ENCODE results near the gene AGPS. TPM values are rescaled to one million over a fixed set of nuclear protein-coding genes. Genes with fewer than 3 reads are reported as not detected.

AGPS gene
- total RNA-seq, 1 donor from 2014 or later = 44.8 TPM

DNA sequence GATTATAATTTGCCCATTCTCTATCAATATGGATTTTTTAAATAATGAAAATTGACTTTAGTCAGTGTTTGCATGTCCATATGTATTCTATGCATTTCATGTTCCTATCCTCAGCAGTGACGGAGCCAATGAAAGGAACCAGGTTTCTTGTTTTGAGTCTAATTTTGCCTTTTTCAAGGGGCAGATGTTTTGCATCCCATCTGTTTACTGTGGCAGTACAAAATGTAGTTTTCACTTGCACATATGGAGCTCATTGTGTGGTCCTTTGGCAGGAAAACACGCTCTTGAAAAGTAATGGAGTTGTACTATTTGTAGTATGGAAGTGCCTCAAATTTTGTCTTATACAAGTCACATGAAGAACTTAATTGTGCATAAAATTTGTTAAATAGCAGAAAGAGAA, 127.8 kb downstream of the AGPS start:
- no peaks in the 10 kb centered on the region for H3K9me3 ChIP-seq
- peaks cover 30% of the 10 kb centered on the region for H3K36me3 ChIP-seq
- ATAC-seq = no peak
- intact Hi-C loops (cut with DNase I) = no loop called here
- no peak overlapping the region for H3K4me3 ChIP-seq
- TF ChIP-seq, protein P1, sequence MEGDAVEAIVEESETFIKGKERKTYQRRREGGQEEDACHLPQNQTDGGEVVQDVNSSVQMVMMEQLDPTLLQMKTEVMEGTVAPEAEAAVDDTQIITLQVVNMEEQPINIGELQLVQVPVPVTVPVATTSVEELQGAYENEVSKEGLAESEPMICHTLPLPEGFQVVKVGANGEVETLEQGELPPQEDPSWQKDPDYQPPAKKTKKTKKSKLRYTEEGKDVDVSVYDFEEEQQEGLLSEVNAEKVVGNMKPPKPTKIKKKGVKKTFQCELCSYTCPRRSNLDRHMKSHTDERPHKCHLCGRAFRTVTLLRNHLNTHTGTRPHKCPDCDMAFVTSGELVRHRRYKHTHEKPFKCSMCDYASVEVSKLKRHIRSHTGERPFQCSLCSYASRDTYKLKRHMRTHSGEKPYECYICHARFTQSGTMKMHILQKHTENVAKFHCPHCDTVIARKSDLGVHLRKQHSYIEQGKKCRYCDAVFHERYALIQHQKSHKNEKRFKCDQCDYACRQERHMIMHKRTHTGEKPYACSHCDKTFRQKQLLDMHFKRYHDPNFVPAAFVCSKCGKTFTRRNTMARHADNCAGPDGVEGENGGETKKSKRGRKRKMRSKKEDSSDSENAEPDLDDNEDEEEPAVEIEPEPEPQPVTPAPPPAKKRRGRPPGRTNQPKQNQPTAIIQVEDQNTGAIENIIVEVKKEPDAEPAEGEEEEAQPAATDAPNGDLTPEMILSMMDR (IDR thresholded peaks at IDR 0.05) = no peak
- H3K4me1 ChIP-seq = no peaks in the 10 kb centered on the region
- no peak for DNase-seq
- no peak overlapping the region for H3K27ac ChIP-seq
- no peaks in the 10 kb centered on the region for H3K27me3 ChIP-seq

DNA sequence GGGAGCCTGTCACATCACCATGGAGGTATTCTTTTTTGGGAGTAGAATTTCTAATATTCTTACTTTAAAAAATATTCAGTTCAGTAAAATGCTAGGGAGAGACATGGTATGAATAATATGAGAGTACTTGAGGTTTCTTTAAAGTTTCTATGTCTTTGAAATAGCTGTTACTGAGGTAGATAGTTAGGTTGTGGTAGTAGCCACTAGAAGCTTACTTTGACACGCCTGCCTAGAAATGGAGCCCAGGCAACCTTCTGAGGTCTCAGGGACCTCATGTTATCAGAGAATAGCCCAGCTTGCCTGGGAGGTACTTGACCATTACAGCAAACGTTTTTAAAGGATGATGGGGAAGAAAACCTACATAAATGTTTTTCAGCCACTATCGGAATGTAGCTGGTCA, 131.2 kb downstream of the AGPS start:
- H3K4me3 ChIP-seq = no peak overlapping the region
- H3K4me1 ChIP-seq = no peaks in the 10 kb centered on the region
- peaks cover 26% of the 10 kb centered on the region for H3K36me3 ChIP-seq

DNA sequence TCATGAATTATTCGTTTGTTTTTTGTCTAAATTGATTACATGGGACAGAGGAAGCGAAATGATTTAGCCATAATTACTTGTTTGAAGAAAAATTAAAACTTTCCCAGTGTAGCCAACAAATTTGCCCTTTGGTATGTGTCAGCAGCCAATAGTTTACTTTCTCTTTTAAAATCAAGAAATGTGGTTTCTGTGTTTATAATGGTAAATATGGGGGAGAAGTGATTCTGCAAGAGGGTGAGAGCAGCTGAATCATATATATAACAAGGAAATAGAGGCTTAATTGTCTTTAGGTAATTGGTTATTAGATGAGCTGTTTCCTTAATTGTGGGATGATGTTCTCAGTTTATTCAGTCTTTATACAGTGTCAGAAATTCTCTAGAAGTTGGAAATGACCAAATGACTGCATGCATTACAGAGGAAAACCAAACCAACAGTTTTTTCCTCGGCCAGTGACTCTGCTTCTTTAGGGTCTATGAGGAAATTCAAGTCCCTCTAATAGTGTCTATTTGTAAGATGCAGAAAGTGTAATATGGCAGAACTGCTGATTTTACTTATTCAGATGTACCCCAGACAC, 132.9 kb downstream of the AGPS start:
- Histone ChIP-seq H3K27me3 (no peaks in the 10 kb centered on the region), H3K4me3 (no peak overlapping the region), H3K4me1 (no peaks in the 10 kb centered on the region), H3K27ac (no peak overlapping the region), H3K9me3 (no peaks in the 10 kb centered on the region), H3K36me3 (peaks cover 26% of the 10 kb centered on the region)
- intact Hi-C loops (cut with DNase I) = no loop called here
- TF ChIP-seq, protein P1 (IDR thresholded peaks at IDR 0.05) = no peak
- ATAC-seq (no peak), DNase-seq (no peak)

More for the DNA sequence above, 131.2 kb downstream of the AGPS start:
- intact Hi-C loops (cut with DNase I) = no loop called here
- TF ChIP-seq, protein P1 (IDR thresholded peaks at IDR 0.05) = no peak
- ATAC-seq = no peak
- Histone ChIP-seq H3K9me3 (no peaks in the 10 kb centered on the region), H3K27ac (no peak overlapping the region), H3K27me3 (no peaks in the 10 kb centered on the region)
- no peak for DNase-seq

DNA sequence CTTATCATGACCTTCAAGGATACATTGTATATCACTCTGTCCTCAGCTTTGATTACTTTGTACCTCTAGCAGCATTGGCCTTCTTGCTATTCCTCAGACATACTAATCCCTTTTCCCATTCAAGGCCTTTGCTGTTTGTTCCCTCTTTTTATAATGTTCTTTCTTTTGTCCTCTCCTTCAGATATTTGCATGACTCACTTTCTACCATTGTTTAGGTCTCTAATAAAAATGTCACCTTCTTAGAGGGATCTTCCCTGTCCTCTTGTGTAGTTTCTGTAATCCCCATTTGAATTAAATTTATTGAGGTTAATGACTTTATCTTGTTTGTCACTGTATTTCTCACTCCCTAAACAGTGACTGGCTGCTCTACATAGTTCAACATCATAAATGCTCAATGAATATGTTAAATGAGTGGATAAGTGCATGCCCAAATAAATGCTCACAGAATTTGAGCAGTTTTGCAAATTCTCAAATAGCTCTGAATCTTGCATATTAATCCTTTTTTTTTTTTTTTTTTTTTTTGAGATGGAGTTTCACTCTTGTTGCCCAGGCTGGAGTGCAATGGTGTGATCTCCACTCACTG, 135.9 kb downstream of the AGPS start:
- TF ChIP-seq, protein P1 (IDR thresholded peaks at IDR 0.05) = no peak
- ATAC-seq = no peak
- Histone ChIP-seq H3K27me3 (no peaks in the 10 kb centered on the region), H3K9me3 (no peaks in the 10 kb centered on the region), H3K4me1 (no peaks in the 10 kb centered on the region), H3K4me3 (no peak overlapping the region), H3K36me3 (peaks cover 15% of the 10 kb centered on the region), H3K27ac (no peak overlapping the region)
- intact Hi-C loops (cut with DNase I) = no loop called here
- no peak for DNase-seq

DNA sequence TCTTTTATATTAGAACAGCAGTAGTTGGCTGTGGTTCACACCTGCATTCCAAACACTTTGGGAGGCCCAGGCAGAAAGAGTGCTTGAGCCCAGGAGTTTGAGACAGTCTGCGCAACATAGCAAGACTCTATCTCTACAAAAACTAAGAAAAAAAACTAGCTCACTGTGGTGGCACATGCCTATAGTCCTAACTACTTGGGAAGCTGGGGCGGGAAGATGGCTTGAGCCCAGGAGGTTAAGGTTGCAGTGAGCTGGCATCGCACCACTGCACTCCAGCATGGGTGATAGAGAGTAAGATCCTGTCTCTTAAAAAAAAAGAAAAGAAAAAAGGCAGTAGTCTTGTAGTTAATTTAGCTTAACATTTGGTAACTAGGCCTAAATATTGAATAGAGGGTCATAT, 136.6 kb downstream of the AGPS start:
- H3K36me3 ChIP-seq = peaks cover 9% of the 10 kb centered on the region
- H3K27ac ChIP-seq = no peak overlapping the region
- H3K27me3 ChIP-seq = no peaks in the 10 kb centered on the region
- H3K4me3 ChIP-seq = no peak overlapping the region
- TF ChIP-seq, protein P1 (IDR thresholded peaks at IDR 0.05) = no peak
- intact Hi-C loops (cut with DNase I) = no loop called here
- no peak for DNase-seq
- H3K9me3 ChIP-seq = no peaks in the 10 kb centered on the region
- no peak for ATAC-seq
- H3K4me1 ChIP-seq = no peaks in the 10 kb centered on the region

Data from upper lobe of right lung (tissue), 1 donor.